HG02970 (cell line): ENCODE results near the gene SPG7.

Experiments
- ATAC-seq: cut with Tn5 transposase; IDR thresholded peaks from one replicate; pipeline ENCODE4 v1.9.1; 2021; ENCODE audit warnings: mild to moderate bottlenecking, moderate library complexity, moderate number of reproducible peaks; ENCODE audit not compliant: unreplicated experiment, low FRiP score

The SPG7 gene

DNA sequence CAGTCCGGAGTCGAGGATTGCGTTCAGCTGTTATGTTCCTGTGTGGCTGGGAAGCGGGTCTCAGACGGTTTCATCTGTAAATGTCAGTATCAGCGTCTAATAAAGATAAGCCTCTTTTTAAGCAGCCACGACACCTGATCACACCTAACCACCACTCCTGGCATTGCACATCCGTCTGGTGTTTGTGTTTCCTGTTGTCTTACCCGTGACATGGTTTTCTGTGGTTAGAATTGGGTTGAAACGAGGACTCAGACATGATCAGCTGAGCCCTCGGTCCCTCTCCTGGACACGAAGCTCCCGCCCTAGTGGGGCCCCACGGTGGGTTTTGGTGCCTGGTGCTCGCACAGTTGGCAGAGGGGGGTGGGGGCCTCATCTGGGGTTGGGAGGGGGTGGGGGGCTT lies 85.6 kb downstream of the SPG7 start:
- no peak for ATAC-seq

DNA sequence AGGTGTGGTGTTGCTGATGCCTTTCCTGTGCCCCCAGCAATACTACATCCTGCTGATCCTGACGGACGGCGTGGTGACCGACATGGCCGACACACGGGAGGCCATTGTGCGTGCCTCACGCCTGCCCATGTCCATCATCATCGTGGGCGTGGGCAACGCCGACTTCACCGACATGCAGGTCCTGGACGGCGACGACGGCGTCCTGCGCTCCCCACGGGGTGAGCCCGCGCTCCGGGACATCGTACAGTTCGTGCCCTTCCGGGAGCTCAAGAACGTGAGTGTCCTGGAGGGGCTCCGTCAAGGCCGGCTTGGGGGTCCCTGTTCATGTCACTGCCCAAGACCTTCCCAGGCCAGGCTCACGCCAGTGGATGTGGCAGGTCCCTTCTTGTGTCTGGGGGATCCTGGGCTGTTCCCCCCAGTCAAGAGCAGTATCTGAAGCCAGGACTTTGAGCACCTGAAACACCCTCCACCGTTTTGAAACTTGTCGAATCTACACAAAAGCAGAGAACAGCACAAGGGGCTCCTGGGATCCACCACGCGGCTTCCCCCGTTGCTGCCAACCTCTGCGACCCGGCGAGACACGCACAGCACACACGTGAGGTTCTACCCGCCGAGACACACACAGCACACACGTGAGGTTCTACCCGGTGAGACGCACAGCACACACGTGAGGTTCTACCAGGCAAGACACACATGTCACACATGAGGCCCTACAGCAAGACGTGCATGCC lies 87.3 kb downstream of the SPG7 start:
- ATAC-seq: no peak

DNA sequence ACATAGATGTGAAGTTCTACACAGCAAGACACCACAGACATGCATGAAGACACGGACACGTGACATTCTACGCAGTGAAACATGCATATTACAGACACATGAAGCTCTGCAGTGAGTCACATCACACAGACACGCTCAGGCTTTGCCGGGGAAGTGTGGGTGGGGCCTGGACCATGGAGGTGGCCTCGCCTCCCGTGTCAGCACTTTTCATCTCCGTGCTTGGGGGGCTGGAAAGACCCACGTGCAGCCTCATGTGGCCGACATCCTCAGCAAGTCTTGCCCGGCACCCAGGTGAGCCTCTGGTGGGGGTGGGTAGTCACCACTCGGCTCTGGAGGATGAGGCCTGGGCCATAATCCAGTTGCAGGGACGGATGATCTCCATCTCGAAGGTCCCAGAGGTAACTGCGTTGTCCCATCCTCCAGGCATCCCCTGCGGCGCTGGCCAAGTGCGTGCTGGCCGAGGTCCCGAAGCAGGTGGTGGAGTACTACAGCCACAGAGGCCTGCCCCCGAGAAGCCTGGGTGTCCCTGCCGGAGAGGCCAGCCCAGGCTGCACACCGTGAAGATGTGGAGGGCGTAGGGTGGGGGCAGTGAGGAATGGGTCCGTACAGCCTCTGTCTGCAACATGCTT lies 88.0 kb downstream of the SPG7 start:
- ATAC-seq: no peak

DNA sequence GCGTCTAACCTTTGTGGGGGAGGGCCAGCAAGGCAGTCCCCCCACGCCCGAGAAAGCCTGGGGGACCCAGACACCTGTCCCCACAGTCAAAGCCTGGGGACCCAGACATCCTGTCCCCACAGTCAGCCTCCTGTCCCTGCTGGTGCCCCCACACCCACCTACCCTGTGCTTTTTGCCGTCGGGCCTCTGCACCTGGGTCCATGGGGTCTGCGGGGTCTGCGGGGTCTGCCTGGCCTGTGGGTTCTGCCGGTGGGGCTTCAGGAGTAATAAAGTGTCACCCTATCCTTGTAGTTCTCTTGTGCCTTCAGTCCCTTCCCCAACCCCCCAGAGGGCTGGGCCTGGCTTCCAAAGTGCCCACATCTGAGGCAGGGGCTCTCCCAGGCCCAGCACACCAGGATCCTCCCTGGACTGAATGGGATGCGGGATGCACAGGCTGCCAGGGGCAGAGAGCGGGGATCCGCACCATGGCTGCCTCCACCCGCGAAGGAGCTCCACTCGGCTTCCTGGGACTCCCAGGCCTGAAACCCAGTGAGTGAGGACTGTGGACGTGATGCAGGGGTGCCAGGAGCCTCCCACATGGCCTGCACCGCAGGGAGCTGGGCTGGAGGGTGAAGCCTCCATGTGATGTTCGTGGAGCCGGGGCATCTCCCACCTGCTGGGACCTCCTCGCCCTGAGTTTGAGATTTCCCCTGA lies 88.9 kb downstream of the SPG7 start:
- ATAC-seq: no peak

DNA sequence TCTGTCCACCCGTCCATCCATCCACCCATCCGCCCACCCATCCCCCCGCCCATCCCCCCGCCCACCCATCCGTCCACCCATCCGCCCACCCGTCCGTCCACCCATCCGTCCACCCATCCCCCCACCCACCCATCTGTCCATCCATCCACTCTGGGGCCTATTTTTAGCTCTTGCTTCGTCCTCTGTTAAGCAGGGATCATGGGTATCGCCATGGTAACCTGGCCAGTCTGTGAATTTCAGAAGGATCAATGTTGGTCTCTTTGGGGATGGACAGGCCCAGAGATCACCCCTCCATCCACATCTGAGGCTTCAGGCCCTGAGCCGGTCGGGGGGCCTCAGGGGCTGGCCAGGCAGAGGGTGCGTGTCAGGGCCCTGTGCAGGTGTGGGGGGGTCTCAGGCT lies 90.0 kb downstream of the SPG7 start:
- ATAC-seq: no peak

DNA sequence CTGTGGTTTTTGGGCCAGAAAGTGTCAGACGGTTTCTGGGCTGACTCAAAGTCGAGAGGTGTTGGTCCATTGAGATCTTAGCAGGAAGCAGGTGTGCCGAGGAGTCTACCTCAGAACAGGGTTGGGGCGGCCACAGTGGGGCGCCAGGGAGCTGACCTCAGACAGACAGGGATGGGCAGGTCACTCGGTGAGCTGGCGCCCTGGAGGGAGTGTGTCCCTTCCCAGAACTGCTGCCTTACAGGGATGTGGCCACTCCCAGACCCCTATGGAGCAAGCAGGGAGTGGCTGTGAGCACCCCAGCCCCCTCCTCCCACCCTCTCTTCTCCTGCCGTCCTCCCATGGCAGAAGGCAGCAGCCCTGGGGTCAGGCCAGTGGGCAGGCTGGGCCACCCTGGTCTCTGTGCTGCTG lies 91.3 kb downstream of the SPG7 start:
- no peak for ATAC-seq

DNA sequence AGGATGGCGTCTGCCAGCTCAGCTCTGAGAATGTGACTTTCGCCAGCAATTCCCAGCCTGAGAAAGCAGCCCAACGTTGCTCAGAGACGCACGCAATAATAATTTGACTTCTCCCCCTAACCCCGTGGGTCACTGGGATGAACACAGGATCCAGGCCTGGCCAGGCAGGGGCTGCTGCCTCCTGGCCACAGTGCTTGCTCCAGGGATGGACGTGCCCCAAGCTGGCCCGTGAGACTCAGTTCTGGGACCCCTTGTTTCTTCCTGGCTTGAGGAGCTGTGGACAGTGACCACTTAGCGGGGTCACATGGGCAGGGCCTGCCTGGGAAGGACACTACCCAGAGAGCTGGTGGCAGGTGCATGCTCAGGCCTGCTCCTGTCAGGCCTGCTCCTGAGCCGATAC lies 91.7 kb downstream of the SPG7 start:
- ATAC-seq: no peak

DNA sequence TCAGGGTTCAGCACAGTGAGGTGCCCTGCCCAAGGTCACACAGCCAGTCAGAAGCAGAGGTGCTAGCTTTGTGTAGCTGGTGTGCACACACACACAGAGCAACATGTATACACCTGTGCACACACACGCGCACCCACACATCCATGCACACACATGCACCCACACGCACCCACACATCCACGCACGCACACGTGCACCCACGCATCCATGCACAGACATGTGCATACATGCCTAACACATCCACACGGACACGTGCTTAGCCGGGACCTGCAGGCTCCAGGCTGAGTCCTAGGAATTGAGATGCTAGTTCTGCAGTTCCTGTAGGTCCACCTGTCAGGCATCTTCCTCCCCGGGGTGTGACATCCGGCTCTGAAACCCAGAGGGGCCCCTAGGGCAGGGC lies 92.2 kb downstream of the SPG7 start:
- no peak for ATAC-seq

DNA sequence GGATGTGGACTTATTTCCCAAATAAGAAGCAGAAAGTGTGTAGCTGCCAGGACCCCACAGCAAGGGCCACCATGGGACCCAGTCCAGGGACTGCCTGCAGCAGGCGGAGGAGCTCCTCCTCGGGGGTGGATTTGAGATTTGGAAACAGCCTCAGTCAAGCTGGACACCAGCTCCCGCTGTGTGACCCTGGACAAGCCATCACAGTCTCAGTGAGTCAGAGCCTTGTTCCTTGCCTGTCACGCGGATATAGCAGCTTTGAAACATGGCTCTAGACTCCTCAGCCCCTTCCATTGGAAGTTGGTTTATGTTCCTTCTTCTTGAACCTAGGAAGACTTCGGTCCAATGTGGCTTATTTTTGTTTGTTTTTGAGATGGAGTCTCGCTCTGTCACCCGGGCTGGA lies 92.8 kb downstream of the SPG7 start:
- no peak for ATAC-seq

DNA sequence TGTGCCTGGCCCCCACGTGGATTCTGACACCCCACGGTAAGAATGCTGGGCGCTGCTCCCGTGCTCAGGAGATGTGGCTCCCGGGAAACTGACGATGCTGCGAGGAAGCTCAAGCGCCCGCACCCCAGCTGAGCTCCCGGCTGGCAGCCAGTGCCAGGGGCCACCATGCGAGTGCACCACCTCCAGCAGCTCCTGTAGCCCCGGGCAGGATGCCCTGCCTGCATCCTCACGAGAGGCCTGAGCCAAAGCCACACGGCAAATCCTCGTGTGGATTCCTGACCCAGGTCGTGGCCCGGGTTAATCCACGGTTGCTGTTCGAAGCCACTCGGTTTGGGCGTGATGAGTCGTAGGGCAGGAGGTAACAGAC lies 93.7 kb downstream of the SPG7 start:
- no peak for ATAC-seq

DNA sequence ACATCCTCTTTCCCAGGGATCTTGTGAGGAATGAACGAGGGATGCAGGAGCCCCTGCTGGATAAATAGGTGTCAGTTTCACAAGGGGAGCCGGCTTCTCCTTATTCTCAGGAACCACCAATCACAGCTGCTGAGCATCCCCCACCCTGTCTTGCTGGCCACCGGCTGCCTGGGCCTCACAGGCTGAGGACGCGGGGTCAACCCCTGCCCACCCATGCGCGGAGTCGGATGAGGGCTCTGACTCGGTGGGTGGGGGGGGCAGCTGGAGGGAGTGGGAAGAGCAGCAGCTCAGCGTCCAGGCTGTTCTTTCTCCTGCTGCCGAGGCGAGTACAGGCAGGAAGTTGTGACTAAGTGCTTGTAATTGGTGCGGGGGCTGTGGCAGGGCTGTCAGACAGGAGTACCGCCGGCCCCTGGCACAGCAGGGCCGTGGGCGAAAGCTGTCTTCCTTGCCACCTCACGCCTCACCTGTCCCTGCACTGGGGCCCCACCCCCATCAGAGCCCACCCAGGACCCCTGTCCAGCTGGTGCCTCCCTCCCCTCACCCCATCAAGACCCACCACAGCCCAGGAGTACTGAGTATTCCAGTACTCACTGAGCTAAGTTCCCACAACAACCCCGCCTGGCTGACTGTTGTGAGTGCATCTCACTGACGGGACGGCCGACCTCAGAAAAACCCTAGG lies 94.2 kb downstream of the SPG7 start:
- no peak for ATAC-seq

DNA sequence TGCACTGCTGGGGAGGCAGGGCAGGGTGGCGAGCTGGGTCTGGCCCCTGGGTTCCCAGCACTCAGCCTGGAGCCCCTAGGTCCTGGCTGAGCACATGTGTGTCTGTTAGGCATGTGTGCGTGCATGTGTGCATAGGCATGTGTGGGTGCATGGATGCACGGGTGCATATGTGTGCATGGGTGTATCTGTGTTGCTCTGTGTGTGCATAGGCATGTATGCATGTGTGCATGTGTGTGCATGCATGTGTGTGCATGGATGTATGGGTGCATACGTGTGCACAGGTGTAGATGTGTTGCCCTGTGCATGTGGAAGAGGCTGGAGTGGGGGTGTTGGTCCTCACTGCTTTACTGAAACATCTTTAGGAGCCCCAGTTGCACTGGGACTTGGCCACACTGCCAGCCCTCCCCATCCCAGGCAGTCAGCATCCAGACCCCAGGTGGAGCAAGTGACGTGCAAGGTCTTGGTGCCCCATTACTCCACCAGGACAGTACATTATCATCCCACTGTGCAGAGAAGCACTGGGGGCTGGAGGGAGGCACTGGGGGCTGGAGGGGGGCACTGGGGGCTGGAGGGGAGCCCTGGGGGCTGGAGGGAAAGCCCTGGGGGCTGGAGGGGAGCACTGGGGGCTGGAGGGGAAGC lies 94.9 kb downstream of the SPG7 start:
- ATAC-seq: no peak

DNA sequence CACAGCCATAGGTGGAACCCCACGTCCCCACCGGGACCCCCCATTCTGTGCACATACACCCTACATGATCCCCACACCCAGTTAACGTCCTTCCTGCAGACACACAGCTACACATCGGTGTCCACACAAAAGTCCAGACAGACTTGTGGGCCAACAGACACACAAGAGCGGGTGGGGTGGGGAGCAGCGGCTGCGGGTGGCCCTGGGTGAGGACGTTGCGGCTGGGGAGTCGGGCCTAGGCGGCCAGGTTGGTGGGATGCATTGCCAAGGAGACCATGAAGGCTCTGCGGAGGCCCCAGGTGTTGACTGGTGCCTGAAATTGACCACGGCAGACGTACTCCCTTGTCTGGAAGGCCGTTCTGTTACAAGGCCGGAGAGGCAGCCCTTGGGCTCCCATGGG lies 96.6 kb downstream of the SPG7 start:
- ATAC-seq: no peak

DNA sequence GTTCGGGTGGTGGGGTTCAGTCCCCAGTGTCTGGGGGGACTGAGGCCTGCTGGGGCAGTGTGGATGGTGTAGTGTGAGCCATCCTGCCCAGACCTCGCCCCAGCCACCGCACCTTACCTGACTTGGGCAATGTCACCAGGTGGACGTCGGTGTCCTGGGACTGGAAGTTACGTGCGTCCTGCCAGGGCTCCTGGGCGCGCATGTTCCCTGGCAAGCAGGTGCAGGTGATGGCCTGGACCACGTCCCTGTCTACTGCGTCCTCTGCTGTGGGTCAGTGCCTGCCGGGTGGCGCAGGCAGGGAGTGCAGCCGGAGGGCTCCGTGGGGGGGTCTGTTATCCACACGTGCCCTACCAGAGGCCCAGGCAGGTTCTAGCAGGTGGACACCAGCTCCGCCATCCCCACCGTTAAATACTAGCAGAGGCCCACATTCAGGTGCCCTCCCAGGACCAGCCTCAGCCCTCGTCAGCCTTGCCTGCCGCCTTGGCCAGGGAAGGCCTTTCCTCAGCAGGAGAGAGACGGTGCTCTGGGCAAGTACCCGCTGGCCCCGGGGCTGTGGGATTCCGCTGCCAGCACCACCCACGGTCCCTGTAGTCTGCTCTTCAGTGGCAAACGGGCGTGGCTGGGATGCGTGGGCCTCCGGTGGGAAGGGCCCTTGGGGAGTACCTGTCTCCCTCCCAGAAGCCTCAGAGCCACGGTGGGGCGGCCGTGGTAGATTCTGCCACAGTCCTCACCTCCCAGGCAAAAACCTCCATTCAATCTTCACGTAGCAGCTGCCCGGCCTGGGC lies 97.2 kb downstream of the SPG7 start:
- no peak for ATAC-seq

DNA sequence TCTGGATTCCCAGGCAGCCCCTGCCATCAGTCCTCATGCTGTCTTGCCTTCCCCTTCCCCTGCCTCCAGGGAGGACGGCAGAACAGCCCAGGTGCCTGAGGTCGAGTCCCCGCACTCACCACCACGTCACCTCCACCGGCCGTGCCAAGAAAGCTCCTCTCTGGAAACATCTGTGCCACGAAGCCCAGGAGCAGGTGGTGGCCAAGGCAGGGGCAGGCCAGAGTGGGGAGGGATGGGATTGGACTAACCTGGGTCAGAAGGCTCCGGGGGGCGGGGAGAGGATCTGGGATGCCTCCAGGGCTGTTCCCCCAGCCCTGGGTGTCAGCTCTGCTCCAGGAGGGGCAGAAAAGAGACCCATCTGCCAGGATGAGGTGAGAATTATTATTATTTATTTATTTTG lies 97.8 kb downstream of the SPG7 start:
- no peak for ATAC-seq
